HEK293 (cell line): Measurements from ENCODE around the gene ATF1.
A peak's percentile ranks its signal among the peaks of the same experiment; 100 is the strongest.
"Not testable (repeated sequence)": the region's sequence is repeated elsewhere in the genome, so short reads cannot be mapped to it uniquely, and the experiment has no call there.

ENCODE experiments used
- CTCF ChIA-PET: fragments of 350-600 bp; formaldehyde crosslinking; extraction: SDS; loops from one replicate; lab custom pipeline; 2021; ENCODE audit warnings: antibody characterized with exemption; lab: Yijun Ruan, JAX
- POLR2A ChIA-PET: fragments of 300-600 bp; formaldehyde crosslinking; extraction: SDS; loops from one replicate; lab custom pipeline; 2020; ENCODE audit warnings: antibody characterized with exemption, inconsistent platforms; lab: Yijun Ruan, JAX
- H3K27ac ChIP-seq: fragments of 200-500 bp; sonication (Bioruptor generic); 2 replicates; pipeline ENCODE4 v1.5.1; 2014; ENCODE audit warnings: low read depth, low read length, control low read depth, inconsistent platforms; ENCODE audit errors: extremely low read depth
- H3K36me3 ChIP-seq, 2 experiments: fragments of 200-500 bp in 1 of 2; sonication (Bioruptor generic) in 1 of 2; 1 replicate in 1 of 2; 2 replicates in 1 of 2; pipeline ENCODE4 v1.5.1; 2014 to 2017; ENCODE audit warnings: inconsistent platforms in 2 of 2, low read length in 2 of 2; ENCODE audit not compliant: control insufficient read depth in 2 of 2, insufficient read depth in 1 of 2
- H3K4me1 ChIP-seq: fragments of 200-500 bp; sonication (Bioruptor generic); 2 replicates; pipeline ENCODE4 v1.5.1; 2014; ENCODE audit warnings: mild to moderate bottlenecking, low read length, inconsistent platforms; ENCODE audit not compliant: control insufficient read depth, insufficient read depth
- H3K4me3 ChIP-seq: 2 replicates; pipeline ENCODE4 v1.5.1; 2011; ENCODE audit warnings: low read depth, mild to moderate bottlenecking, control low read depth, low read length, moderate library complexity
- H3K9me3 ChIP-seq: fragments of 200-500 bp; sonication (Bioruptor generic); 2 replicates; pipeline ENCODE4 v1.5.1; 2014; ENCODE audit warnings: low read depth, low read length, inconsistent platforms; ENCODE audit not compliant: control insufficient read depth, insufficient read depth
- KLF9 ChIP-seq: fragments of 450-650 bp; formaldehyde crosslinking; IDR thresholded peaks from 2 replicates; pipeline ENCODE4 v1.5.1; 2016; ENCODE audit warnings: missing biosample characterization, missing genetic modification characterization, low read depth
- PBX3 ChIP-seq: sonication (generic); formaldehyde crosslinking; IDR thresholded peaks from 2 replicates; pipeline ENCODE4 v1.8.1; 2022; ENCODE audit warnings: mild to moderate bottlenecking, moderate library complexity, missing genetic modification reagents
- PRDM10 ChIP-seq: fragments of 450-650 bp; formaldehyde crosslinking; IDR thresholded peaks from 2 replicates; pipeline ENCODE4 v1.5.1; 2016; ENCODE audit warnings: missing biosample characterization, missing genetic modification characterization
- TSHZ1 ChIP-seq: fragments of 450-650 bp; formaldehyde crosslinking; IDR thresholded peaks from 2 replicates; pipeline ENCODE4 v1.5.1; 2016; ENCODE audit warnings: missing biosample characterization, missing genetic modification characterization, borderline replicate concordance
- ZNF155 ChIP-seq: fragments of 450-650 bp; formaldehyde crosslinking; IDR thresholded peaks from 2 replicates; pipeline ENCODE4 v1.5.1; 2016; ENCODE audit warnings: missing biosample characterization, missing genetic modification characterization
- ZNF18 ChIP-seq: fragments of 450-650 bp; formaldehyde crosslinking; IDR thresholded peaks from 2 replicates; pipeline ENCODE4 v1.5.1; 2016; ENCODE audit warnings: missing biosample characterization, missing genetic modification characterization
- ZNF184 ChIP-seq: fragments of 450-650 bp; IDR thresholded peaks from 2 replicates; pipeline ENCODE4 v1.5.1; 2018; ENCODE audit warnings: missing biosample characterization, mild to moderate bottlenecking, missing genetic modification characterization
- ZNF324 ChIP-seq: fragments of 450-650 bp; formaldehyde crosslinking; IDR thresholded peaks from 2 replicates; pipeline ENCODE4 v1.5.1; 2016; ENCODE audit warnings: missing biosample characterization, missing genetic modification characterization
- ZNF514 ChIP-seq: fragments of 450-650 bp; formaldehyde crosslinking; IDR thresholded peaks from 2 replicates; pipeline ENCODE4 v1.5.1; 2016; ENCODE audit warnings: missing biosample characterization, missing genetic modification characterization
- ZNF558 ChIP-seq: fragments of 450-650 bp; formaldehyde crosslinking; IDR thresholded peaks from 2 replicates; pipeline ENCODE4 v1.5.1; 2016; ENCODE audit warnings: missing biosample characterization, missing genetic modification characterization
- ZNF658 ChIP-seq: fragments of 450-650 bp; formaldehyde crosslinking; IDR thresholded peaks from 2 replicates; pipeline ENCODE4; 2016; ENCODE audit warnings: missing biosample characterization, missing genetic modification characterization

ATF1 gene

GRCh38 chr12:50859621-50860310 is 95.9 kb downstream of the ATF1 start:
- ChIA-PET CTCF (interaction anchor here (1.0 kb wide), 1 partner anchor 9 kb away, joined by 4 read pairs; no protein-coding TSS in a partner anchor), POLR2A (no interaction called here)
- H3K4me3 ChIP-seq = no peak overlapping the region
- H3K36me3 ChIP-seq = no peaks in the 10 kb centered on the region
- no peaks in the 10 kb centered on the region for H3K9me3 ChIP-seq
- TF ChIP-seq KLF9 (no peak), PRDM10 (tag by site-specific recombination) (peak; percentile 74)
- no peaks in the 10 kb centered on the region for H3K4me1 ChIP-seq
- no peak overlapping the region for H3K27ac ChIP-seq

- CTCF ChIA-PET = no interaction called here
- Histone ChIP-seq H3K36me3 (no peaks in the 10 kb centered on the region), H3K27ac (no peak overlapping the region), H3K4me1 (no peaks in the 10 kb centered on the region), H3K4me3 (no peak overlapping the region), H3K9me3 (no peaks in the 10 kb centered on the region)
- POLR2A ChIA-PET = no interaction called here
- TF ChIP-seq ZNF514 (tag by site-specific recombination) (no peak), ZNF155 (tag by site-specific recombination) (no peak), TSHZ1 (tag by site-specific recombination) (no peak), ZNF658 (no peak), ZNF324 (tag by site-specific recombination) (no peak), PBX3 (no peak)
- TF ChIP-seq, all 188 proteins: peak for 0
Measured at GRCh38 chr12:50862316-50862715, 98.4 kb downstream of the ATF1 start.

- CTCF ChIA-PET = interaction anchor here (0.6 kb wide), 2 partner anchors 123 to 201 kb away, joined by 3 read pairs; no protein-coding TSS in a partner anchor
- Histone ChIP-seq H3K9me3 (no peaks in the 10 kb centered on the region), H3K4me3 (no peak overlapping the region), H3K36me3 (no peaks in the 10 kb centered on the region), H3K4me1 (no peaks in the 10 kb centered on the region), H3K27ac (no peak overlapping the region)
- POLR2A ChIA-PET = no interaction called here
- TF ChIP-seq ZNF558 (tag by site-specific recombination) (peak; percentile 85), ZNF184 (no peak), ZNF18 (tag by site-specific recombination) (no peak)
Measured at GRCh38 chr12:50865266-50865665, 101.4 kb downstream of the ATF1 start.

- H3K4me1 ChIP-seq, H3K4me3 ChIP-seq, POLR2A ChIA-PET, H3K36me3 ChIP-seq, H3K9me3 ChIP-seq, H3K27ac ChIP-seq: not testable (repeated sequence)
- CTCF ChIA-PET = interaction anchor here (0.6 kb wide), 1 partner anchor 955 kb away, joined by 3 read pairs; no protein-coding TSS in a partner anchor
Measured at GRCh38 chr12:50868881-50869280, 105.0 kb downstream of the ATF1 start.
